ENCODE data around the gene ZNF609.

DNA sequence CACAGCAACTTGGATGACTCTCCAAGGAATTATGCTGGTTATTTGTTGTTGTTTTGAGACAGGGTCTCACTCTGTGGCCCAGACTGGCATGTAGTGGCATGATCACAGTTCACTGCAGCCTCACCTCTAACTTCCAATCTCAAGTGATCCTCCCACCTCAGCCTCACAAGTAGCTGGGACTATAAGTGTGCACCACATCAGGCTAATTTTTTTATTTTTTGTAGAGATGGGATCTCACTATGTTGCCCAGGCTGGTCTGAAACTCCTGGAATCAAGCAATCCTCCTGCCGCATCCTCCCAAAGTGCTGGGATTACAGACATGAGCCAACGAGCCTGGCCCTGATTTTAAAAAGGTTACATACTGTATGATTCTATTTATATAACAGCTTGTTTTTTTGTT lies 252.0 kb downstream of the ZNF609 start:
- TF ChIP-seq, protein P1, sequence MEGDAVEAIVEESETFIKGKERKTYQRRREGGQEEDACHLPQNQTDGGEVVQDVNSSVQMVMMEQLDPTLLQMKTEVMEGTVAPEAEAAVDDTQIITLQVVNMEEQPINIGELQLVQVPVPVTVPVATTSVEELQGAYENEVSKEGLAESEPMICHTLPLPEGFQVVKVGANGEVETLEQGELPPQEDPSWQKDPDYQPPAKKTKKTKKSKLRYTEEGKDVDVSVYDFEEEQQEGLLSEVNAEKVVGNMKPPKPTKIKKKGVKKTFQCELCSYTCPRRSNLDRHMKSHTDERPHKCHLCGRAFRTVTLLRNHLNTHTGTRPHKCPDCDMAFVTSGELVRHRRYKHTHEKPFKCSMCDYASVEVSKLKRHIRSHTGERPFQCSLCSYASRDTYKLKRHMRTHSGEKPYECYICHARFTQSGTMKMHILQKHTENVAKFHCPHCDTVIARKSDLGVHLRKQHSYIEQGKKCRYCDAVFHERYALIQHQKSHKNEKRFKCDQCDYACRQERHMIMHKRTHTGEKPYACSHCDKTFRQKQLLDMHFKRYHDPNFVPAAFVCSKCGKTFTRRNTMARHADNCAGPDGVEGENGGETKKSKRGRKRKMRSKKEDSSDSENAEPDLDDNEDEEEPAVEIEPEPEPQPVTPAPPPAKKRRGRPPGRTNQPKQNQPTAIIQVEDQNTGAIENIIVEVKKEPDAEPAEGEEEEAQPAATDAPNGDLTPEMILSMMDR (IDR thresholded peaks at IDR 0.05) = no peak
- no peak for TF ChIP-seq EP300 (IDR thresholded peaks at IDR 0.05)
- TF ChIP-seq, protein P2, sequence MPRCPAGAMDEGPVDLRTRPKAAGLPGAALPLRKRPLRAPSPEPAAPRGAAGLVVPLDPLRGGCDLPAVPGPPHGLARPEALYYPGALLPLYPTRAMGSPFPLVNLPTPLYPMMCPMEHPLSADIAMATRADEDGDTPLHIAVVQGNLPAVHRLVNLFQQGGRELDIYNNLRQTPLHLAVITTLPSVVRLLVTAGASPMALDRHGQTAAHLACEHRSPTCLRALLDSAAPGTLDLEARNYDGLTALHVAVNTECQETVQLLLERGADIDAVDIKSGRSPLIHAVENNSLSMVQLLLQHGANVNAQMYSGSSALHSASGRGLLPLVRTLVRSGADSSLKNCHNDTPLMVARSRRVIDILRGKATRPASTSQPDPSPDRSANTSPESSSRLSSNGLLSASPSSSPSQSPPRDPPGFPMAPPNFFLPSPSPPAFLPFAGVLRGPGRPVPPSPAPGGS (IDR thresholded peaks at IDR 0.05) = no peak
- no peak for TF ChIP-seq JUN (IDR thresholded peaks at IDR 0.05)
- TF ChIP-seq ESRRA (IDR thresholded peaks at IDR 0.05; ENCODE audit: borderline replicate concordance, low read length) = no peak
- TF ChIP-seq, protein P3, sequence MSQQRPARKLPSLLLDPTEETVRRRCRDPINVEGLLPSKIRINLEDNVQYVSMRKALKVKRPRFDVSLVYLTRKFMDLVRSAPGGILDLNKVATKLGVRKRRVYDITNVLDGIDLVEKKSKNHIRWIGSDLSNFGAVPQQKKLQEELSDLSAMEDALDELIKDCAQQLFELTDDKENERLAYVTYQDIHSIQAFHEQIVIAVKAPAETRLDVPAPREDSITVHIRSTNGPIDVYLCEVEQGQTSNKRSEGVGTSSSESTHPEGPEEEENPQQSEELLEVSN (IDR thresholded peaks at IDR 0.05; ENCODE audit: borderline replicate concordance, low read depth) = no peak
- TF ChIP-seq, protein P4, sequence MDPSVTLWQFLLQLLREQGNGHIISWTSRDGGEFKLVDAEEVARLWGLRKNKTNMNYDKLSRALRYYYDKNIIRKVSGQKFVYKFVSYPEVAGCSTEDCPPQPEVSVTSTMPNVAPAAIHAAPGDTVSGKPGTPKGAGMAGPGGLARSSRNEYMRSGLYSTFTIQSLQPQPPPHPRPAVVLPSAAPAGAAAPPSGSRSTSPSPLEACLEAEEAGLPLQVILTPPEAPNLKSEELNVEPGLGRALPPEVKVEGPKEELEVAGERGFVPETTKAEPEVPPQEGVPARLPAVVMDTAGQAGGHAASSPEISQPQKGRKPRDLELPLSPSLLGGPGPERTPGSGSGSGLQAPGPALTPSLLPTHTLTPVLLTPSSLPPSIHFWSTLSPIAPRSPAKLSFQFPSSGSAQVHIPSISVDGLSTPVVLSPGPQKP (IDR thresholded peaks at IDR 0.05; ENCODE audit: low read depth, low read length) = no peak

Measured in A549 (cell line).